NCI-H748 treated with DMSO at 0.1 percent for 48 hours (cell line): ENCODE data around the gene ITGA11.

Source experiments
- DNase-seq: peaks from one replicate; lab custom pipeline; 2025; lab: John Stamatoyannopoulos, UW

ITGA11 gene

DNA sequence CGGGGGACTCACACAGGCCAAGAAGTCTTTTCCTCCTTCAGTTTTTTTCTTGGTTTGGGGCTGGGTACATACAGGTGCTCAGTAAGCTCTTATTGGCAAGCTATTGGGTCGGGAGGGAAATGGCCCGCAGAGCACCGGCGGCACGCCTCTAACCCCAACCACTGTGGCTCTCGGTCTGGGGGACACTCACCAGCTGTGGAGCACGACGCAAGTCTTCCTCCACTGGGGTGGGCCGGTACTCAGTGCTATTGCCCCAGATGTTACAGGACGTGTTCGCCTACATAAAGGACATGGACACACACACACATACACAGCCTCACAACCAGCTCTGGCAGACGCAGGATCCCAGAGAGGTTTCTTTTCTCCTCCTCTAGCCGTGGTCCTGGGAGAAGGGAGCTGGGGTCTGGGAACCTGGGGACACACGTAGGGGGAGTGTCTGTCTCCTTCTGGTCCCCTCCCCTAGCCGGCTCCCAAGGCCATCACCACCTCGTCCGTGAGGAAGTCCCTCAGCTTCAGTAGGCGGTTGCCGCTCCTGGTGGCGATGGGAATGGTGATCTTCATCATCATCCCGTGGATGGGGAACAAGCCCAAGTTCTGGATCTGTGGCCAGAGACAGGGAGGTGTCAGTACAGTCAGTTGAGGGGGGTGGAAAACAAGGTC, 121.0 kb downstream of the ITGA11 start:
- no peak for DNase-seq

DNA sequence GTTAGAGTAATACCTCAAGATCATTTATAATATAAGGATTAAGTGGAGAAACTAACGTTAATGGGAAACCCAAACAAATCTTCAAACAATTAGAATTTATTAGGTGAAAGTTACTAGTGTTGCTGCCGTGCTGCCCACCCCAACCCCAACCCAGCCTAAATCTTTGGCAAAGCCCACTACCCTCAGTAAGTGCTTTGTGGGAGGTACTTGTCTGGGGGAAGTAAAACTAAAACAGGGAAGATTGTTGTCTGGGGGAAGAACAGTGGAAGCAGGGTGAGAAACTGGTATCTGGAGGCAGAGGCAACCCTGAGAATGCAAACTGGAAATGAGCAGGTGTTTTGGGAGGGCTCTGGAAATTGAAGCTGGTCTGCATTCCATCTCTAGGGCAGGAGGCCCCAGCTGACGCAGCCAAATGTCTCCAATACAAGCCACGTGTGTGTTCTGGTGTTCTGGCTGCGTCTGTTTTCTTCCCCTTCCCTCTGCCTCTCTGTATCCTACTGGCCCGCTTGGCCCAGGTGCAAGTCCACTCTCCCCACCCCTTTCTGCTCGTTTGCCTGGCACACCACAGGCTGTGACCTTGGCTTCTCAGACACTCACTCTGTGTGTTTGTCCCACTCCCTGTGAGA, 121.7 kb downstream of the ITGA11 start:
- no peak for DNase-seq

DNA sequence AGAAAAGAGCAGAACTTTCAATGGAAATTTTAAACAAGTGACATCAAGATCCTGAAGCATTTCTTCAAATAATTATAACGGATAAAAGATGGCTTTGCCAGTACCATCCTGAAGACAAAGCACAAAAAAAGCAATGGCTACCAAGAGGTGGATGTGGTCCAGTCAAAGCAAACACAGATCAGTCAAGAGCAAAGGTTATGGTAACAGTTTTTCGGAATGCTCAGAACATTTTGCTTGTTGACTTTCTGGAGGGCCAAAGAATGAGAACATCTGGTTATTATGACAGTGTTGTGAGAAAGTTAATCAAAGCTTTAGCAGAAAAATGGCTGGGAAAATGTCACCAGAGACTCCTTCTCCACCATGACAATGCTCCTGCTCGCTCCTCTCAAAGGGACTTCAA, 122.9 kb downstream of the ITGA11 start:
- DNase-seq: no peak

DNA sequence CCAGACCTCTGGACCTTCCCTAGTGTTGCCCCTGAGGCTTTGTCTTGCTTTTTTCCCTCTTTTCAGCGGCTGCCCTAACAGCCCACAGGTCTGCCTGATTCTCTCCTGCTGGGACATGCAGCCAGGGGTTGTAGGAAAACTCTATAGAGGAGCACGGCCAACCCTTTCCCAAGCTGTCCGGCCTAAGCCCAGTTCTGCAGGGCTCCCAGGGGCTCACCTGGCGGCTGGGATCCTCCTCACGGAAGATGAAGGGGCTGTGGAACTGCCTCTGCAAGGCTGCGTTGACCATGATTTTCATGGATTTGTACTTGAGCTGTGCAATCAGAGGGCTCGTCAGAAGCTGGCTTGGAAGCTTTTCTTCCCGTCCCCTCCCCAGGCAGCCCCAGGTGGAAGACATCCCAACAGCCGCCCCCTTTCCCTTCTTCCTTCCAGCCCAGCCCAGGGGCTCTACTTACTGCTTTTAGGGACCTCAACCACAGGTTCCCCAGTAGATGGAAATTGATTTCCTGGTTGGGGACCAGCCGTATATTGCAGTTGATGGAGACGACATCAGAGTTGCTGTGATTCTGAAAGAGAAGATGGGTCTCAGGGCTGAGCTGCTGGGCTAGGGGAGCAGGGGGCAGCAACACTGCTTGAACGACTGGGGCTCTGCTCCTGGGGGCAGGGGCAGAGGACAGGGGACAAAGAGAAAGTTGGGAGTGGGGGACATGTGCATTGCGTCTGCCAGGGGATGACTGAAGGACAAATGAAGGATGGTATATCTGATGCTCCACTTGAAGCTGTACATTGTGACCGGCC, 124.6 kb downstream of the ITGA11 start:
- DNase-seq: no peak

GRCh38 chr15:68305420-68305871, 126.5 kb downstream of the ITGA11 start:
- DNase-seq: no peak

- no peak for DNase-seq
These were observed 127.2 kb downstream of the ITGA11 start for GRCh38 chr15:68304589-68305337.

DNA sequence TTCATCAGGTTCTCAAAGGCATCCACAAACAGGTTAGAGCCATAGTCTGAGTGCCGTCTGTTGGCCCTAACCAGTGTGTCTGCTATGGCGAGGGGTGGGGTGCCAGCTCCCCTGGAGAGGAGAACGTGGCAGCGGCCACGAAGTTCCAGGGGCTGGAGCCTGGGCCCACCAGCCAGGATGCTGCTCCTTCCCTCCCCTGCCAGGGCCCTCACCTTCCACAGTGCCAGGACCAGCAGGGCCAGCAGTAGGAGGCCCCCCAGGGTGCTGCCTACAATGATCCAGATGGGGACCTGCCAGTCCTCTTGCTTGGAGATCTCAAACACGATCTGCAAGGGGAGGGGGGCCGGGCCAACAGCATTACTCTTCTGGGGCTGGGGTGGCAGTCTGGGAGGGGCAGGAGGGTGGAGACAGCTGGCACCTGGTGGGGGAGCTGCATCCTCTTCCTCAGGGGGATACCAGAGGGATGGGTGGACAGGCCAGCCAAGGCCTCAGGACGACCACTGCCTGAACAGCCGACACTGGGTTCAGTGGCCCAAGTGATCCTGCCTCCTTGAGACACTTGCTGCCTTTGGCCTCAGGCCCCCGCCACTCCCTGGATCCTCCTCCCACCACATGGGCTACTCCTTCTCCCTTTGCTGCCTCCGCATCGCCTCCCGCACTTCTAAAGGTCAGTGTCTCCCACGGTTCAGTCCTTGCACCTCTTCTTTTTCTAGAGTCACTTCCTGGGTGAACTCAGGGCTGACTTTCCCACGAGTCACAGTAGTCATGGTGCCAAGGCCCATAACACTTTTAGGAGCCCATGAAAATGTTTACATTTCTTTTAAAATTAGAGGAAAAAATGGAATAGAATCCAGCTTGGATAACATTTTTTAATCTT, 128.2 kb downstream of the ITGA11 start:
- no peak for DNase-seq

DNA sequence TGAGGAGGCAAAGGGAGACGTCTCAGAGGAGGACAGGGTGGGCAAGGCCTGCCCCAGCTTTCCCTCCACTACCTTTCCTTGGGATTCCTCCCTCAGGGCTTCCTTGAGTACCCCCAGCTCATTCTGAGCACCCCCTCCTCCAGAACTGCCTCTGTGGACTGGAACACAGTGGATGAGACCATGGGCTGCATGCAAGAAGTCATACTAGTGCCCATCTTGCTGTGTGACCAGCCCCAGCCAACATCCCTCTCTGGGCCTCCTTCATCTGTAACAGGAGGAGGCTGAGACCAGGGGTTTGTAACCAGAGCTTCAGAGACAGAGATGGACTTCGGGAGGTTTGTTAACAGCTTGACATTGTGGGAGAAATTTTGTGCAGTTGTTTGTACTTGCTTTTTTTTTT, 128.8 kb downstream of the ITGA11 start:
- no peak for DNase-seq

GRCh38 chr15:68302729-68303128, 129.2 kb downstream of the ITGA11 start:
- DNase-seq: no peak

DNA sequence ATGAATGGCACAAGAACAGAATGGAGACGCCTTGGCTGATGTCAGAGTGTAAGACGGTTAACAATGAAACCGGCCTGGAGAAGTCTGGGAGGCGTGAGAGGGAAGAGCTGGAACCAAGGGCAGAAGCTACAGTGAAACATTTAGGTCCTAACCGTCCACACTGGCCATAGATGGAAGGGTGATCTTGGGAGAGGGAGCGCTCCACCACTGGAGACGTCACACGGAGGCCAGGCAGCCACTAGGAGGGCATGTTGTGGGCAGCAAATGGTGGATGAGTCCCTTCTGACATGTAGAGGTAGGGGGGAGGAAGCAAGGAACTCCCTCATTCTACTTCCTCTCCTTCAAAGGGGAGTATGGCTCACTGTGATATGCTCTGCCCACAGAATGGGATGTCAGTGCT, 130.7 kb downstream of the ITGA11 start:
- no peak for DNase-seq

- no peak for DNase-seq
These were observed 131.6 kb downstream of the ITGA11 start for GRCh38 chr15:68300115-68300940.

- DNase-seq: no peak
These were observed 132.5 kb downstream of the ITGA11 start for GRCh38 chr15:68299436-68299835.

DNA sequence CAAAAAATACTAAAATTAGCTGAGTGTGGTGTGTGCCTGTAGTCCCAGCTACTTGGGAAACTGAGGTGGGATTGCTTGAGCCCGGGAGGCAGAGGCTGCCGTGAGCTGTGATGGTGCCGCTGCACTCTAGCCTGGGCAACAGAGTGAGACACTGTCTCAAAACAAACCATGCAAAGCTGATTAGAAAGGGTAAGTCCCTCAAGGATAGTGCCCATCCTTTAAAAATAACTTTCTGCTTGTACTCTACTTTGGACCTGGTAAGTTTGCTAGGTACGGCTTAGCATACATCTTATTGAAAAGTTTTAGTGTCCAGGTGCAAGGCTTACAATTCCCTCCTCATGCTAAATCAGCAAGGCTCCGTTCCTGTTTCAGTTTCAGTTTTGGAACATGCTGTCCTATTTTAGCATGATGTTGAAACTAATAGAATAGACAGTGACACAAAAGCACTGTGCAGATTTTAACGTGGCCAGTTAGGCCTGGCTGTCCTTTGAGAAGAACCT, 133.0 kb downstream of the ITGA11 start:
- no peak for DNase-seq

DNA sequence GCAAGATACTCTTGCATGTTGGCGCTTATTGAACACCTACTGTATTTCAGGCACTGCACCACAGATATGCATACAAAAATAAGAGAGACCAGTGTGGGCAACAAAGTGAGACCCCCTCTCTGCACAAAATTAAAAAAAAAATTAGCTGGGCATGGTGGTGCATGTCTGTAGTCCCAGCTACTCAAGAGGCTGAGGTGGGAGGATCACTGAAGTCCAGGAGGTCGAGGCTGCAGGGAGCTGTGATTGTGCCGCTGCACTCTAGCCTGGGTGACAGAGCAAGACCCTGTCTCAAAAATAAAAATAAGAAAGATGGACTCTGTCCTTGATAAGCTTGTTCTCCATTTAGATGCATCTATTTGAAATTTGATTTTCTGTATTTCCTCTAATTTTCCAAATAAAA, 133.6 kb downstream of the ITGA11 start:
- no peak for DNase-seq

DNA sequence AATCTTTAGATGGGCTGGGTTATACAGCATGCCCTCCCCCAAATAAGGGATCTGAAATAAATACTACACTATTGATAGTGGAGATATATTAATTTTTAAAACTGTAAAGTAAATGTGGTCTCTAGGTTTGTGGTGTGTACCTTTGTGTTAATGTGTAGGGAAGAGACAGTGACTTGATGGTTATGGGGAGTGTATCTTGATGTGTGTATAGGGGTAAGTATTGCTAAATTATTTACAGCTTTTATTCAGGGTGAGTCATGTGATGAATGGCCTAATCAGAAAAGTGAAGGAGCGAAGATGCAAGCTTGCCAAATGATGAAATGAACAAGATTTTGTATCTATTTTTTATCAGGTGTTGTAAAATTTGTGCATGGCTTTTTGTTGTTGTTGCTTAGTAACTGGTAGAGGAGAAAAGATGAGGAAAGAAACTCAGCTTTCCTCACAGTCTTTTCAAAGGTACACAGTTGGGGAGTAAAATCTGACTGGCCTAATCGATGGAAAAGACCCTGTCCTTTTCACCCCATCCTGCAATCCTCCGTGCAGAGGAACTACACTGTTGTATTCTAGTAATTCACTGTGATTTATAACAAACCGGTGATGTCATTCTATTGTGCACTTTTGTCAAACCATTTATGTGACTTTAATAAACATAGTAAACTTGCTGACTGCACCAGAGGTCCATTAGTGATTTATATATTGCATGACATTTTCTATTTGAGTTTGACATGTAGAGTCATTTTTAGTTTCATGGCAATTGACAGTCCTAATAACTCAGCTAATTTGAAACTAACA, 136.8 kb downstream of the ITGA11 start:
- DNase-seq: no peak

DNA sequence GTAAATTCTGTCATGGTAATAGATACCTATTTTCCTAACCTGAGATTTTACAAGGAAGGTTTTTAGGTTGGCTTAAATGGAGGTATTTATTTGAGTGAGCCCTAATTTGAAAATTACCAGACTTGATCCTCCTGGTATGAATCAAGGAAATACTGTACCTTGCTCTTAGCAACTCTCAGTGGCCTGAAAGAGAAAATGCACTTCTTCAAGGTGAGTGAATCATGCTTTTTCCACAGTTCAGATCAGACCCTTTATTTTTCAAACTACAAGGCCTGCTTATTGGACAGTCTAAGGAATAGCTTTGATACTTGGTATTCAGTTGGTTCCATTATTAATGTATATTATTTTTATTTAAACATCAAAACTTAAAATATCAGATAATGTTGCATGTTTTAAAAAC, 139.0 kb downstream of the ITGA11 start:
- no peak for DNase-seq

DNA sequence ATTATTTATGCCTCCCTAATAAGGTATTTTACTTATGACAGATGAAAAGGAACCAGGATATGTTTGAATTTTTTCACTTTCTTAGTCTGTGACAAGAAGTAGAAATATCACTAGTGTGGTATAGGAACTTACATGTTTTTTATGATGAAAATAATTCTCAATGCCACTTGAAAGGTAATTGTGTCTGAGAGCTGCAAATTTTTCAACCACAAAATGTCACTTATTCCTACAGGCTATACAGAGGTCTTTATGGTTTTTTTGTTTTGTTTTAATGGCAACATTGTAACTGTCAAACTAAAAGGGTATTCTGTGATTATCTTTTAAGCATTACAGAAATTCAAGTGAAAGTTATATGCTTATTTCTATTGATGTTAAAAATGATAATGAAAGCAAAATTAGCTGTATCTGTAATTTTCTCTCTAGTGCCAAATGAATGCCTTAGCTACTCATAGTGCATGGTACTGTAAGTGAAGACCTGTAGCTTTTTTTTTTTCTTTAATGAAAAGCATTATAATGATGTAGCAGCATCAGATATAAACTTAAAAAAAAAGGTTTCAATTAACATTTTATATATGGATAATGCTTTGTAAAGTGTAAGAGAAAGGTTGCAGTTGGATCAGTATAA, 139.7 kb downstream of the ITGA11 start:
- no peak for DNase-seq

- no peak for DNase-seq
These were observed 141.2 kb downstream of the ITGA11 start for GRCh38 chr15:68290715-68291114.
